H1 (cell line): ENCODE data around the gene USP36.

Experiments
- CHD2 ChIP-seq: IDR thresholded peaks from 2 replicates; pipeline ENCODE4 v1.6.1; 2012; ENCODE audit warnings: low read length, improper control_type of control experiment
- CTCF ChIP-seq, 3 experiments: IDR thresholded peaks; 1 replicate in 2 of 3; 2 replicates in 1 of 3; pipeline versions ENCODE4 v1.5.1 to v1.6.1; 2011; ENCODE audit warnings: low read length in 3 of 3, mild to moderate bottlenecking in 3 of 3, inconsistent platforms in 2 of 3, low read depth in 1 of 3, moderate library complexity in 1 of 3; ENCODE audit not compliant: insufficient read depth in 1 of 3; ENCODE audit errors: control extremely low read depth in 1 of 3
- EGR1 ChIP-seq: IDR thresholded peaks from 2 replicates; pipeline ENCODE4 v1.6.1; 2011; ENCODE audit warnings: low read depth, low read length, borderline replicate concordance
- EP300 ChIP-seq, 2 experiments: IDR thresholded peaks; 1 replicate in 1 of 2; 2 replicates in 1 of 2; pipeline ENCODE4 v1.6.1; 2011 to 2012; ENCODE audit warnings: low read depth in 2 of 2, low read length in 2 of 2, mild to moderate bottlenecking in 2 of 2, borderline replicate concordance in 1 of 2, inconsistent platforms in 1 of 2, moderate library complexity in 1 of 2
- EZH2 ChIP-seq: fragments of 200-600 bp; sonication (generic); IDR thresholded peaks from 2 replicates; pipeline ENCODE4 v1.7.1; 2012; ENCODE audit warnings: low read depth, mild to moderate bottlenecking, moderate library complexity, low read length, inconsistent platforms; ENCODE audit not compliant: severe bottlenecking
- GABPA ChIP-seq: IDR thresholded peaks from 2 replicates; pipeline ENCODE4 v1.6.1; 2011; ENCODE audit warnings: mild to moderate bottlenecking, low read length, moderate library complexity, borderline replicate concordance; ENCODE audit not compliant: insufficient read depth
- JUN ChIP-seq: IDR thresholded peaks from 2 replicates; pipeline ENCODE4 v1.6.1; 2011; ENCODE audit warnings: low read depth, mild to moderate bottlenecking, improper control_type of control experiment, low read length
- KDM4A ChIP-seq: IDR thresholded peaks from one replicate; pipeline ENCODE4 v1.7.1; 2012; ENCODE audit warnings: low read depth, mild to moderate bottlenecking, moderate library complexity, low read length, inconsistent platforms; ENCODE audit not compliant: severe bottlenecking
- POLR2AphosphoS5 ChIP-seq: IDR thresholded peaks from 2 replicates; pipeline ENCODE4 v1.6.1; 2011; ENCODE audit warnings: low read depth, low read length
- SUZ12 ChIP-seq: fragments of 200-600 bp; sonication (generic); IDR thresholded peaks from 2 replicates; pipeline ENCODE4 v1.6.1; 2012; ENCODE audit warnings: mild to moderate bottlenecking, inconsistent platforms, low read length, moderate library complexity, mixed read lengths

DNA sequence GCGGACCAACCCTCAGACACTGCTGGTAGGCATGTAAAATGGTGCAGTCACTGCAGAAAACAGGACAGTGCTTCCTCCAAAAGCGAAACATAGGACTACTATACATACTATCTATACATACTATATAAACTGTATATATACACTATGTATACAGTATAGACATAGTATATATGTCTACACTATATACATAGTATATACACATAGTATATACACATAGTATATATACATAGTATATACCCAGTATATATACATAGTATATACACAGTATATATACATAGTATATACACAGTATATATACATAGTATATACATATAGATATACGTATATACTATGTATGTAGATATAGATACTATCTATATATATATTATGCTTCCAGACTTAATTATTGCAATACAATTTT lies 6.4 kb upstream of the USP36 start:
- TF ChIP-seq EGR1 (no peak), JUN (no peak), POLR2AphosphoS5 (no peak), EZH2 (no peak), SUZ12 (no peak), GABPA (no peak), CTCF (IDR thresholded peaks at IDR 0.05; ENCODE audit: control extremely low read depth in 1 of 3, insufficient read depth in 1 of 3, low read depth in 1 of 3, low read length in 3 of 3) (no peak), CHD2 (no peak), EP300 (IDR thresholded peaks at IDR 0.05; ENCODE audit: borderline replicate concordance in 1 of 2, low read depth in 2 of 2, low read length in 2 of 2) (no peak), KDM4A (no peak)
